K562 (cell line): ENCODE measurements around the gene SART1. TPM values are rescaled to one million over a fixed set of nuclear protein-coding genes. Genes with fewer than 3 reads are reported as not detected.

Experiments
- BACH1 ChIP-seq: fragments of 200-800 bp; sonication (Bioruptor generic); IDR thresholded peaks from 2 replicates; pipeline ENCODE4 v1.6.1; 2016; ENCODE audit warnings: missing genetic modification characterization, missing compliant biosample characterization
- BHLHE40 ChIP-seq: IDR thresholded peaks from 2 replicates; pipeline ENCODE4 v1.6.1; 2011; ENCODE audit warnings: low read length, improper control_type of control experiment
- SNRNP70 ChIP-seq: fragments of 200-400 bp; formaldehyde crosslinking; optimal IDR thresholded peaks from 2 replicates; pipeline ENCODE3; 2017; ENCODE audit warnings: low read depth, low read length
- SPI1 ChIP-seq: IDR thresholded peaks from 2 replicates; pipeline ENCODE4 v1.6.1; 2011; ENCODE audit warnings: low read depth, low read length, control low read depth, borderline replicate concordance
- TAL1 ChIP-seq: fragments of 450-650 bp; IDR thresholded peaks from 2 replicates; pipeline ENCODE4 v1.6.1; 2016; ENCODE audit warnings: mild to moderate bottlenecking
- TGIF2 ChIP-seq: sonication (generic); formaldehyde crosslinking; IDR thresholded peaks from 2 replicates; pipeline ENCODE4 v1.8.1; 2022; ENCODE audit warnings: mild to moderate bottlenecking, missing genetic modification reagents, moderate library complexity
- ZBTB7A ChIP-seq: IDR thresholded peaks from 2 replicates; pipeline ENCODE4 v1.6.1; 2011; ENCODE audit warnings: low read depth, mild to moderate bottlenecking, low read length, moderate library complexity, borderline replicate concordance; ENCODE audit not compliant: control insufficient read depth
- ZNF511 ChIP-seq: sonication (generic); formaldehyde crosslinking; IDR thresholded peaks from 2 replicates; pipeline ENCODE4 v1.8.0; 2022; ENCODE audit warnings: mild to moderate bottlenecking, missing genetic modification reagents
- ZNF766 ChIP-seq: fragments of 200-800 bp; sonication (Bioruptor generic); conservative IDR thresholded peaks from 2 replicates; pipeline ENCODE4 v1.6.1; 2016; ENCODE audit warnings: missing genetic modification characterization, missing compliant biosample characterization
- polyA plus RNA-seq, 8 experiments: library from polyadenylated mRNA; depleted of rRNA in 4 of 8; stranded (reverse) in 5 of 8; unstranded in 3 of 8; fragments of >200 nt; fragmentation: Nextera tagmentation in 2 of 8; fragmentation: Illumina TruSeq in 1 of 8; extraction: Ambion mirVana in 2 of 8; extraction: Trizol in 1 of 8; gene quantifications; 2 replicates each; pipeline versions ENCODE4 v1.2.1 to v1.2.3, GENCODE V29; 2011 to 2014; ENCODE audit warnings: inconsistent platforms in 1 of 8, missing spikeins in 1 of 8
- total RNA-seq, 7 experiments: library from RNA; depleted of rRNA in 6 of 7; stranded (reverse); fragments of >200 nt in 6 of 7; fragmentation: Illumina TruSeq in 2 of 7; extraction: Trizol in 2 of 7; gene quantifications; 2 replicates each; pipeline versions ENCODE4 v1.2.1 to v1.2.3, GENCODE V29; 2011 to 2021; ENCODE audit warnings: low replicate concordance in 1 of 7
- TF ChIP-seq, protein P1 (sequence below): fragments of 200-600 bp; sonication (generic); IDR thresholded peaks from one replicate; pipeline ENCODE4 v1.6.1; 2012; ENCODE audit warnings: mild to moderate bottlenecking, low read depth, low read length, inconsistent platforms
- TF ChIP-seq, protein P2 (sequence below): fragments of 450-650 bp; formaldehyde crosslinking; IDR thresholded peaks from 2 replicates; pipeline ENCODE4 v1.4.0; 2020; ENCODE audit warnings: mild to moderate bottlenecking, moderate library complexity
- TF ChIP-seq, protein P3 (sequence below): sonication (generic); IDR thresholded peaks from 2 replicates; pipeline ENCODE4 v1.6.1; 2016

The SART1 gene
- total and polyA plus RNA-seq, 9 of the 15 experiments (the other 6 are each of a cell fraction or from before 2014, with no cell fraction given): 4.8 to 84.1 (median 31.7) TPM

DNA sequence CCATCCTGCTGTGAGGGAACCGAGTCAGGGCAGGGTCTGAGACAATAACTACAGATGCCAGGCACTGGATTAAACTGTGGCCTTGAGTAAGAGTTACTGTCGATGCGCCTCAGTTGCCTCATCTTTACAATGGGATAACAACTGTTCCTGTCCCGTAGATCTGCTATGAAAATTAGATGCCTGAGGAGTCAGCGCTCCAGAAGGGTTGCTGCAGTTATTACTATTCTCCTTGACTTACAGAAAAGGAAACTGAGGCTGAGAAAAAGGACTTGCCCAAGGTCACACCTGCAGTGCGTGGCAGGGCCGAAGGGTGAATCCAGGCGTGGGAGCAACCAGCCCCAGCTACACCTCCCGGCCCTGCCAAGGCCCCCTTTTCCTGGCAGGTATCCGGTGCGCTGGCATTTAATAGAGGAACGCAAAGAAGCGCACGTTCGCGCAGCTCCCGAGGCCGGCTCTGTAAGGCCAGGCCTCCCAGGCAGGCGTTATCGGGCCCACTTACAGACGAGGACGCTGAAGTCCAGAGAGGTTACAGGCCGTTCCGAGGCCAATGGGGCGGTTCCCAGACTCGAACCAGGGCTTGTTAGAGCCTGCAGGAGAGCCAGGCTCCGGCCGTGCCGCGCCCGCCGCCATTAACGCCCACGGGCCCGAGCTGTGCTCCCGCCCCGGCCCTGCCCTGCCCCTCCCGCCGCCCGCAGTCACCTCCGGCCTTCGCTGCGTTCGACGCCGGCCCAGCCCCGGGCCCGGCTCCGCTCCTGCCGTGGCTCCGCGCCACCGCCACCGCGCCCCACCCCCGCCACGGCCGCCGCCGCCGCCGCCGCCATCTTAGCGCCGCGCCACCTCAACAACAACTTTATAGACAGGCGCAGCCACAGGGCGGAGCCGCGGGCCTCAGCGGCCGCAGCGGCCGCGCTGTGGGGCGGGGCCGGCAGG is 43.1 kb upstream of the SART1 start, which contains the start of gene C11orf68 (continued):
- TF ChIP-seq, protein P1, sequence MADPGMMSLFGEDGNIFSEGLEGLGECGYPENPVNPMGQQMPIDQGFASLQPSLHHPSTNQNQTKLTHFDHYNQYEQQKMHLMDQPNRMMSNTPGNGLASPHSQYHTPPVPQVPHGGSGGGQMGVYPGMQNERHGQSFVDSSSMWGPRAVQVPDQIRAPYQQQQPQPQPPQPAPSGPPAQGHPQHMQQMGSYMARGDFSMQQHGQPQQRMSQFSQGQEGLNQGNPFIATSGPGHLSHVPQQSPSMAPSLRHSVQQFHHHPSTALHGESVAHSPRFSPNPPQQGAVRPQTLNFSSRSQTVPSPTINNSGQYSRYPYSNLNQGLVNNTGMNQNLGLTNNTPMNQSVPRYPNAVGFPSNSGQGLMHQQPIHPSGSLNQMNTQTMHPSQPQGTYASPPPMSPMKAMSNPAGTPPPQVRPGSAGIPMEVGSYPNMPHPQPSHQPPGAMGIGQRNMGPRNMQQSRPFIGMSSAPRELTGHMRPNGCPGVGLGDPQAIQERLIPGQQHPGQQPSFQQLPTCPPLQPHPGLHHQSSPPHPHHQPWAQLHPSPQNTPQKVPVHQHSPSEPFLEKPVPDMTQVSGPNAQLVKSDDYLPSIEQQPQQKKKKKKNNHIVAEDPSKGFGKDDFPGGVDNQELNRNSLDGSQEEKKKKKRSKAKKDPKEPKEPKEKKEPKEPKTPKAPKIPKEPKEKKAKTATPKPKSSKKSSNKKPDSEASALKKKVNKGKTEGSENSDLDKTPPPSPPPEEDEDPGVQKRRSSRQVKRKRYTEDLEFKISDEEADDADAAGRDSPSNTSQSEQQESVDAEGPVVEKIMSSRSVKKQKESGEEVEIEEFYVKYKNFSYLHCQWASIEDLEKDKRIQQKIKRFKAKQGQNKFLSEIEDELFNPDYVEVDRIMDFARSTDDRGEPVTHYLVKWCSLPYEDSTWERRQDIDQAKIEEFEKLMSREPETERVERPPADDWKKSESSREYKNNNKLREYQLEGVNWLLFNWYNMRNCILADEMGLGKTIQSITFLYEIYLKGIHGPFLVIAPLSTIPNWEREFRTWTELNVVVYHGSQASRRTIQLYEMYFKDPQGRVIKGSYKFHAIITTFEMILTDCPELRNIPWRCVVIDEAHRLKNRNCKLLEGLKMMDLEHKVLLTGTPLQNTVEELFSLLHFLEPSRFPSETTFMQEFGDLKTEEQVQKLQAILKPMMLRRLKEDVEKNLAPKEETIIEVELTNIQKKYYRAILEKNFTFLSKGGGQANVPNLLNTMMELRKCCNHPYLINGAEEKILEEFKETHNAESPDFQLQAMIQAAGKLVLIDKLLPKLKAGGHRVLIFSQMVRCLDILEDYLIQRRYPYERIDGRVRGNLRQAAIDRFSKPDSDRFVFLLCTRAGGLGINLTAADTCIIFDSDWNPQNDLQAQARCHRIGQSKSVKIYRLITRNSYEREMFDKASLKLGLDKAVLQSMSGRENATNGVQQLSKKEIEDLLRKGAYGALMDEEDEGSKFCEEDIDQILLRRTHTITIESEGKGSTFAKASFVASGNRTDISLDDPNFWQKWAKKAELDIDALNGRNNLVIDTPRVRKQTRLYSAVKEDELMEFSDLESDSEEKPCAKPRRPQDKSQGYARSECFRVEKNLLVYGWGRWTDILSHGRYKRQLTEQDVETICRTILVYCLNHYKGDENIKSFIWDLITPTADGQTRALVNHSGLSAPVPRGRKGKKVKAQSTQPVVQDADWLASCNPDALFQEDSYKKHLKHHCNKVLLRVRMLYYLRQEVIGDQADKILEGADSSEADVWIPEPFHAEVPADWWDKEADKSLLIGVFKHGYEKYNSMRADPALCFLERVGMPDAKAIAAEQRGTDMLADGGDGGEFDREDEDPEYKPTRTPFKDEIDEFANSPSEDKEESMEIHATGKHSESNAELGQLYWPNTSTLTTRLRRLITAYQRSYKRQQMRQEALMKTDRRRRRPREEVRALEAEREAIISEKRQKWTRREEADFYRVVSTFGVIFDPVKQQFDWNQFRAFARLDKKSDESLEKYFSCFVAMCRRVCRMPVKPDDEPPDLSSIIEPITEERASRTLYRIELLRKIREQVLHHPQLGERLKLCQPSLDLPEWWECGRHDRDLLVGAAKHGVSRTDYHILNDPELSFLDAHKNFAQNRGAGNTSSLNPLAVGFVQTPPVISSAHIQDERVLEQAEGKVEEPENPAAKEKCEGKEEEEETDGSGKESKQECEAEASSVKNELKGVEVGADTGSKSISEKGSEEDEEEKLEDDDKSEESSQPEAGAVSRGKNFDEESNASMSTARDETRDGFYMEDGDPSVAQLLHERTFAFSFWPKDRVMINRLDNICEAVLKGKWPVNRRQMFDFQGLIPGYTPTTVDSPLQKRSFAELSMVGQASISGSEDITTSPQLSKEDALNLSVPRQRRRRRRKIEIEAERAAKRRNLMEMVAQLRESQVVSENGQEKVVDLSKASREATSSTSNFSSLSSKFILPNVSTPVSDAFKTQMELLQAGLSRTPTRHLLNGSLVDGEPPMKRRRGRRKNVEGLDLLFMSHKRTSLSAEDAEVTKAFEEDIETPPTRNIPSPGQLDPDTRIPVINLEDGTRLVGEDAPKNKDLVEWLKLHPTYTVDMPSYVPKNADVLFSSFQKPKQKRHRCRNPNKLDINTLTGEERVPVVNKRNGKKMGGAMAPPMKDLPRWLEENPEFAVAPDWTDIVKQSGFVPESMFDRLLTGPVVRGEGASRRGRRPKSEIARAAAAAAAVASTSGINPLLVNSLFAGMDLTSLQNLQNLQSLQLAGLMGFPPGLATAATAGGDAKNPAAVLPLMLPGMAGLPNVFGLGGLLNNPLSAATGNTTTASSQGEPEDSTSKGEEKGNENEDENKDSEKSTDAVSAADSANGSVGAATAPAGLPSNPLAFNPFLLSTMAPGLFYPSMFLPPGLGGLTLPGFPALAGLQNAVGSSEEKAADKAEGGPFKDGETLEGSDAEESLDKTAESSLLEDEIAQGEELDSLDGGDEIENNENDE: no peak
- TF ChIP-seq ZNF766 (CRISPR knock-in tag): no peak
- TF ChIP-seq, protein P2, sequence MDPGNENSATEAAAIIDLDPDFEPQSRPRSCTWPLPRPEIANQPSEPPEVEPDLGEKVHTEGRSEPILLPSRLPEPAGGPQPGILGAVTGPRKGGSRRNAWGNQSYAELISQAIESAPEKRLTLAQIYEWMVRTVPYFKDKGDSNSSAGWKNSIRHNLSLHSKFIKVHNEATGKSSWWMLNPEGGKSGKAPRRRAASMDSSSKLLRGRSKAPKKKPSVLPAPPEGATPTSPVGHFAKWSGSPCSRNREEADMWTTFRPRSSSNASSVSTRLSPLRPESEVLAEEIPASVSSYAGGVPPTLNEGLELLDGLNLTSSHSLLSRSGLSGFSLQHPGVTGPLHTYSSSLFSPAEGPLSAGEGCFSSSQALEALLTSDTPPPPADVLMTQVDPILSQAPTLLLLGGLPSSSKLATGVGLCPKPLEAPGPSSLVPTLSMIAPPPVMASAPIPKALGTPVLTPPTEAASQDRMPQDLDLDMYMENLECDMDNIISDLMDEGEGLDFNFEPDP (CRISPR knock-in tag): no peak
- TF ChIP-seq, protein P3, sequence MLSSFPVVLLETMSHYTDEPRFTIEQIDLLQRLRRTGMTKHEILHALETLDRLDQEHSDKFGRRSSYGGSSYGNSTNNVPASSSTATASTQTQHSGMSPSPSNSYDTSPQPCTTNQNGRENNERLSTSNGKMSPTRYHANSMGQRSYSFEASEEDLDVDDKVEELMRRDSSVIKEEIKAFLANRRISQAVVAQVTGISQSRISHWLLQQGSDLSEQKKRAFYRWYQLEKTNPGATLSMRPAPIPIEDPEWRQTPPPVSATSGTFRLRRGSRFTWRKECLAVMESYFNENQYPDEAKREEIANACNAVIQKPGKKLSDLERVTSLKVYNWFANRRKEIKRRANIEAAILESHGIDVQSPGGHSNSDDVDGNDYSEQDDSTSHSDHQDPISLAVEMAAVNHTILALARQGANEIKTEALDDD: no peak
- TF ChIP-seq ZNF511: no peak
- TF ChIP-seq SPI1: no peak
- TF ChIP-seq BHLHE40: no peak
- TF ChIP-seq ZBTB7A: no peak
- no peak for TF ChIP-seq TAL1
- no peak for TF ChIP-seq SNRNP70
- no peak for TF ChIP-seq BACH1
- no peak; the same call in 1 of the 2 replicates for TF ChIP-seq TGIF2 (CRISPR knock-in tag)
